ENCODE data around the gene CD99.

Gene CD99

GRCh38 chrX:2700405-2701320 is 9.6 kb downstream of the CD99 start:
- Histone ChIP-seq H3K27ac (ENCODE audit: low read depth, low read length, poor library complexity, severe bottlenecking) (peak overlapping the region; percentile 62), H3K4me2 (ENCODE audit: low read length) (peak overlapping the region; percentile 19; the same call in 1 of the 2 replicates), H3K9ac (ENCODE audit: low read length) (no peak overlapping the region)

GRCh38 chrX:2701600-2701999 is 10.5 kb downstream of the CD99 start:
- H3K9me2 ChIP-seq (ENCODE audit: low read depth, low read length) = no peaks in the 10 kb centered on the region
- H3K4me3 ChIP-seq (ENCODE audit: low read depth, low read length, poor library complexity, severe bottlenecking) = no peak overlapping the region
- H3K9me3 ChIP-seq (ENCODE audit: low read length) = no peaks in the 10 kb centered on the region
- H3K4me1 ChIP-seq (ENCODE audit: insufficient read depth, low read length, severe bottlenecking) = peaks cover 61% of the 10 kb centered on the region
- H3K27me3 ChIP-seq (ENCODE audit: insufficient read depth, low read length) = no peaks in the 10 kb centered on the region
- H3K36me3 ChIP-seq (ENCODE audit: insufficient read depth, low read length) = no peaks in the 10 kb centered on the region
- TF ChIP-seq EZH2 (IDR thresholded peaks at IDR 0.05; ENCODE audit: borderline replicate concordance, low read length) (no peak), CTCF (IDR thresholded peaks at IDR 0.05; ENCODE audit: low read length) (no peak)
- no peaks in the 10 kb centered on the region for H3K79me2 ChIP-seq (ENCODE audit: insufficient read depth, low read length)
- no peaks in the 10 kb centered on the region for H4K20me1 ChIP-seq (ENCODE audit: insufficient read depth, low read length)
- H3F3A ChIP-seq (ENCODE audit: insufficient read depth, low read length) = no peaks in the 10 kb centered on the region
- no peak overlapping the region for H2AFZ ChIP-seq (ENCODE audit: low read length)
- peak overlapping the region; percentile 19; the same call in 1 of the 2 replicates for H3K4me2 ChIP-seq (ENCODE audit: low read length)
- H3K27ac ChIP-seq (ENCODE audit: low read depth, low read length, poor library complexity, severe bottlenecking) = peak overlapping the region; percentile 62
- H3K9ac ChIP-seq (ENCODE audit: low read length) = no peak overlapping the region

More at GRCh38 chrX:2700405-2701320, 9.6 kb downstream of the CD99 start:
- TF ChIP-seq CTCF (IDR thresholded peaks at IDR 0.05; ENCODE audit: low read length) (no peak), EZH2 (IDR thresholded peaks at IDR 0.05; ENCODE audit: borderline replicate concordance, low read length) (no peak)
- Histone ChIP-seq H3K36me3 (ENCODE audit: insufficient read depth, low read length) (no peaks in the 10 kb centered on the region), H3K4me1 (ENCODE audit: insufficient read depth, low read length, severe bottlenecking) (peaks cover 66% of the 10 kb centered on the region), H3K9me2 (ENCODE audit: low read depth, low read length) (no peaks in the 10 kb centered on the region), H3K27me3 (ENCODE audit: insufficient read depth, low read length) (no peaks in the 10 kb centered on the region), H3K4me3 (ENCODE audit: low read depth, low read length, poor library complexity, severe bottlenecking) (no peak overlapping the region), H3F3A (ENCODE audit: insufficient read depth, low read length) (no peaks in the 10 kb centered on the region), H4K20me1 (ENCODE audit: insufficient read depth, low read length) (no peaks in the 10 kb centered on the region), H3K9me3 (ENCODE audit: low read length) (no peaks in the 10 kb centered on the region), H3K79me2 (ENCODE audit: insufficient read depth, low read length) (no peaks in the 10 kb centered on the region), H2AFZ (ENCODE audit: low read length) (no peak overlapping the region)

- Histone ChIP-seq H3K27me3 (ENCODE audit: insufficient read depth, low read length) (no peaks in the 10 kb centered on the region), H3K9me2 (ENCODE audit: low read depth, low read length) (no peaks in the 10 kb centered on the region), H3F3A (ENCODE audit: insufficient read depth, low read length) (0 out of 2 replicates have a peak, but pooled peaks cover 3% of the 10 kb centered on the region), H4K20me1 (ENCODE audit: insufficient read depth, low read length) (no peaks in the 10 kb centered on the region), H3K4me2 (ENCODE audit: low read length) (no peak overlapping the region), H3K79me2 (ENCODE audit: insufficient read depth, low read length) (no peaks in the 10 kb centered on the region), H3K27ac (ENCODE audit: low read depth, low read length, poor library complexity, severe bottlenecking) (peak overlapping the region; percentile 7), H3K9ac (ENCODE audit: low read length) (no peak overlapping the region), H3K4me1 (ENCODE audit: insufficient read depth, low read length, severe bottlenecking) (peaks cover 64% of the 10 kb centered on the region), H3K4me3 (ENCODE audit: low read depth, low read length, poor library complexity, severe bottlenecking) (no peak overlapping the region), H3K36me3 (ENCODE audit: insufficient read depth, low read length) (no peaks in the 10 kb centered on the region), H2AFZ (ENCODE audit: low read length) (no peak overlapping the region), H3K9me3 (ENCODE audit: low read length) (no peaks in the 10 kb centered on the region)
- TF ChIP-seq EZH2 (IDR thresholded peaks at IDR 0.05; ENCODE audit: borderline replicate concordance, low read length) (no peak), CTCF (IDR thresholded peaks at IDR 0.05; ENCODE audit: low read length) (no peak)
These were observed 12.9 kb downstream of the CD99 start for GRCh38 chrX:2703991-2704369.
